ENCODE results near the gene CLDN10.
"Not testable (repeated sequence)": the region's sequence is repeated elsewhere in the genome, so short reads cannot be mapped to it uniquely, and the experiment has no call there.

CLDN10 gene

DNA sequence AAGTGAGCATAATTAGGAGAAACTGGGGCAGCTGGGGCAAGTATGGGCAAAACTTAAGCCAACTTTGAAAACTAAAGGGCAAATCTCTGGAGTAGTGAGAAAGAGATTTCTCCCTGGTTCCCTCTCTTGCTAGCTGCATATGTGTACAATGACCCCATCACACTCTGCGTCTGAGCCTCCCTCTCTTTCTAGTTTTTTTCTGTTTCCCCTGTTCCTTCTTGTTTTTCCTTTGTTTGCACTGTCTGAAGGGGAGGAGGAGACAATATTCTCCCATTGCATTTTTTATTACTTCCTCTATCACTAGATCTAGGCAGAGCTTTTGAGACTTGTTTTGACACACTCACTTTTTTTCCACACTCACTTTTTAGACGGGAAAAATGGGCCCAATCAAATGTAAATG is 11.2 kb upstream of the CLDN10 start:
- DNase-seq (ENCODE audit: low read depth): no peak

DNA sequence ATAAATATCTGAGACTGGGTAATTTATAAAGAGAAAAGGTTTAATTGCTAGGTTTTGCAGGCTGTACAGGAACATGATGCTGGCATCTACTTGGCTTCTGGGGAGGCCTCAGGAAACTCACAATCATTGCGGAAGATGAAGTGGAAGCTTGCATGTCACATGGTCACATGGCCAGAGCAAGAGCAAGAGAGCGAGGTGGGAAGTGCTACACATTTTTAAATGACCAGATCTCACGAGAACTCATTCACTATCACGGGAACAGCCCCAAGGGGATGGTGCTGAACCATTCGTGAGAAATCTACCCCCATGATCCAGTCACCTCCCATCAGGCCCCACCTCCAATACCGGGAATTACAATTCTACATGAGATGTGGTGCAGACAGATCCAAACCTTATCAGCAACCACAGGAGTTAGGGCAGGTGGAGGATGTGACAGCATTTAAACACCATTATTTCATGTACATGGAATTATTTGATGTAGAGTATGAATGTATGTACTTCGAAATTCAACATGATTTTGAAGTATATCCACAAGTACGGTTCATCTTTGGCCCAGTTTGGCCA is 10.5 kb upstream of the CLDN10 start:
- no peak for DNase-seq (ENCODE audit: low read depth)

DNA sequence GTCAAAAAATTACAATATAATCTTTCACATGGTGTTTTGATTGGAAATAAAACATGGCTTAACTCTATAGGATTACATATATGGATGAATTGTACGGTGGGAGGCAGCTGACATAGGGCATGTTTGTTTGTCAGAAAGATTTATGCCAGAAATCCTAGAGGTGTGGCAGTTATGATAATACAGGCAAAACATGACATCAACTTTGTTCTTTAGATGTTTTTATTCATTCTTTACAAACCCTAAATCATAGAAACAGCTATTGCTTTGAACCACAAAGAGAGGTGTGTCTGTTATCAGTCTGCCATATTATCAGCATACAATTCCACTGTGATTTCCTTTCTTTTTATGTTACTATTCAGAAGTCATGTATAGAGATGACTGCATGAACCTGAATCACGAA is 8.2 kb upstream of the CLDN10 start:
- DNase-seq (ENCODE audit: low read depth): no peak

GRCh38 chr13:95546919-95547318 is 5.6 kb upstream of the CLDN10 start:
- DNase-seq (ENCODE audit: low read depth): no peak

- no peak for DNase-seq (ENCODE audit: low read depth)
These were observed 4.9 kb upstream of the CLDN10 start for GRCh38 chr13:95547531-95548167.

DNA sequence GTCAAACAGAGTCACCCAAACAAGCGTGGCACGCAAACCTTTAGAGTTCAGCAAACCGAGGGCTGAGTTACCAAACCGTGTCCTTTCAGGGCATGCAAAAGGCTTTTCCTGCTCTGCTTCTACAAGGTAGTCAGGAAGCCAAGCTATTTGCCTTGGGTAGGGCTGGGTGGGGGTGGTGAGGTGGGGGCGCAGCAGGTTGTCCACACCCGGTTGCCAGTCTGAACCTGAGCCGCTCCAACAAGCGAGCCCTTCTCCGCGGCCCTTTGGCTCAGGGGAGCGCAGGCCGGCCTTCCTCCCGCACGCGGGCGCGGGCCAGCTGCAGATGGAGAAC is 347 bp upstream of the CLDN10 start:
- no peak for DNase-seq (ENCODE audit: low read depth)

DNA sequence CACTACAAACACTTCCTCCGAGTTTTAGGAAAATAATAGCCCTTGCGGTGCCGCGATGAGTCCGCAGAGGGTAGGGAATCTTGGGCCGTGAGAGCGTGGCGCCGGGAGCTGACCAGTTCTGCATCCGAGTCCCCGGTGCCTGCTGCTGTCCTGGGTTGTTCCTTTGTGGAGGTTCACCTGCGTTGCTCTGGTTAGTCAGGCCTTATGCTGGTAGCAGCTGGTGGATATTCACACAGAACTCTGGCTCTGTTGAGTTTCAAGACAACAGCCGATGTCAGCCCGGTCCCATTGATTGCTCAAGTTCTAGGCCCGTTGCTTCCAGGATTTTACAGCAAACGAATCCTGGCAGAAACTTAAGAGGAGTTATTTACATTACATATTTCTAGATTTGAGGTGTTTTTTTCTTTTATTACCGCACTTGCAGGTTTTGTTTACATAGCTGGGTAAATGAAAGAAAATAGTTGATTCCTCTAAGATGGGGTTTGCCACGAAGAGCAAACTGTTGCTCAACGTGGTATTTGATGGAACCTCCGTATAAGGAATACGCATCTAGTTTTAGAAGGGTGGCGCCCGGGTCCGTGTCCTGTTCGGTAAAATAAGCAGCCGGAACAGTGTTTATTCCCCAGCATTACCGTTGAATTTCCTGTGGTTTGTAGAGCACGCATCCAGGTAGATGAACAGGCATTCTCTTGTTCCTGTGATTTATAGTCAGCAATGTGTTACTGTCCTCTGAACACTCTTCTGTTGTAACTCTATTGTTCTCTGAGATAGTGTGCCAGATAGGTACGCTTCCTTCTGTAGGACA is 1.3 kb downstream of the CLDN10 start:
- no peak for DNase-seq (ENCODE audit: low read depth)

DNA sequence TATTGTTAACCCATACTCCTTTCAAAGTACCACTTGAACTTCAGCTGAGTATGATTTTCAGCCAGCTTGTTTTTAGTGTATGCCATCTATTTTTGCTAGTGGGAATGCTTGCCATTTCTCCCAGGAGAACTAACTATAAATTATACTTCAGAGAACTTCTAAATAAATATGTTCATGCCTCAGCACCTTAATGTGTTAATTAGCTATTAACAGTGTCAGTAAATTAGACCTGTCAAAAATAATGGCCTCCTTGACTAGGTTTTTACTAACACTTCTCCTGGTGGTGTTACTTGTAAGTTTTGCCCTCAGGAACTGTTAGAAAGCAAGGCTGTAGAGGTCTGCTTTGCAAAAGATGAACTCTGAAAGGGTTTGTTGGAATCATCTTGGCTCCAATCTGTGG is 4.5 kb downstream of the CLDN10 start:
- DNase-seq (ENCODE audit: low read depth): no peak

GRCh38 chr13:95559100-95559499 is 6.6 kb downstream of the CLDN10 start:
- no peak for DNase-seq (ENCODE audit: low read depth)

DNA sequence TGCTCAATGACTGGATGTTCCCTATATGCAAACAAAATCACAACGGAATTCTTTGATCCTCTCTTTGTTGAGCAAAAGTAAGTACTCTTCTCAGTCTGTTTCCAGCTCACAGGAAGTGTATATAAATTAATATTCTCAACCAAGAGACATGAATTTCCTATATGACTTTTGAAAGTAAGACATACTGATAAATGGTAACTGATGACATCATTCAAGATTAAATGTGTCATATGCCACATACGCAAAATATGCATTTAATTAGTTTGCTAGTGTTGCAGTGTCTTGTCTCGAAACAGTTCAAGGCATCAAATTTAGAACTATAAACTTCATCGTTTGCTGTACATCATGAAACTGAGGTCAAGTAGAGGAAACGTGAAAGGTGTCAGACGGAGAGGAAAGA is 7.9 kb downstream of the CLDN10 start:
- DNase-seq (ENCODE audit: low read depth): no peak

- no peak for DNase-seq (ENCODE audit: low read depth)
These were observed 11.6 kb downstream of the CLDN10 start for GRCh38 chr13:95564091-95564490.

DNA sequence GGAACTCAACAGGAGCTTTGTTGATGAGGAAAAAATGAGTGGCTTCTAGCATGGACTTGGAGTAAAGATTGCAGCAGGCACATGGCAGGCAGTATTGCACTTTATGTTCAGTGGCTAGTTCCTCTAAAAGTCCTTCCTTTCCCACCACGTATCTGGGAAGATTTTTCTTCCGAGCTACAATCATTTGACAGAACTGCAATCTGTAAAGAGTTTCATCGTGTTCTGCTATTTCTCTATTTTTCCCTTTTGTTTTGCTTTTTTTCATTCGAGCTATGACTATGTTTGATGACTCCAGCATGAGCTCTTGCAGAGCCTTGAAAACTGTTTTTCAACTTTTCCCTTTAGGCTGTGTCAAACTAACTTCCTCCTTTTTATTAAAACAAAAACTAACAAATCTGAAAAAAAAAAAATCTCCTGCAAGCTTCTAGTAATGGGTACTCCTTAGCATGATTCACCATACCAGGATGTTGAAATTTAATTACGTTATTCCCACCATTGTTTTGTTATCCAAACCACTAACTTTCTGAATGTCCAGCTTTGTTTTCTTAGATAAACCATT is 12.3 kb downstream of the CLDN10 start:
- DNase-seq (ENCODE audit: low read depth): no peak

DNA sequence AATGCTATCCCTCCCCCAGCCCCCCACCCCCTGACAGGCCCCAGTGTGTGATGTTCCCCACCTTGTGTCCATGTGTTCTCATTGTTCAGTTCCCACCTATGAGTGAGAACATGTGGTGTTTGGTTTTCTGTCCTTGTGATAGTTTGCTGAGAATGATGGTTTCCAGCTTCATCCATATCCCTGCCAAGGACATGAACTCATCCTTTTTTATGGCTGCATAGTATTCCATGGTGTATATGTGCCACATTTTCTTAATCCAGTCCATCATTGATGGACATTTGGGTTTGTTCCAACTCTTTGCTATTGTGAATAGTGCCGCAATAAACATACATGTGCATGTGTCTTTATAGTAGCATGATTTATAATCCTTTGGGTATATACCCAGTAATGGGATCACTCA is 13.2 kb downstream of the CLDN10 start:
- DNase-seq (ENCODE audit: low read depth): not testable (repeated sequence)

GRCh38 chr13:95568131-95568530 is 15.6 kb downstream of the CLDN10 start:
- no peak for DNase-seq (ENCODE audit: low read depth)

GRCh38 chr13:95570016-95570415 is 17.5 kb downstream of the CLDN10 start:
- DNase-seq (ENCODE audit: low read depth): no peak

DNA sequence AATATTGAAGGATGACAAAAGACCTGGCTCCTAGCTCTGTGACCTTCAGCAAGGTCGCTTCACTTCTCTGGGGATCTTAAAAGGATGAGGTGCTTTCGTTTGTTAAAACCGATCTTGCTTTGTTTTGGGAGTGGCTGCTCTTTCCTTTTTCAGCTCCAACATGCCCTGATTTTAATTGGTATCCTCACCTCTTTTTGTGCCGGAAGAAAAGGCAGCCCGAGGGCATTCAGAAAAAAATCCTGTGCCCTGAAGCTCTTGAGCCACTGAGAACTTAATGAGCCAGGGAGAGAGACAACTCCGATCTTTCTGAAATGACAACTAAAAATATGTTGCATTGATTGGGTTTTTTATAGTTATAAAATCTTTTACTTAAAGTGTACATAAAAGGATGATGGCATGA is 19.4 kb downstream of the CLDN10 start:
- DNase-seq (ENCODE audit: low read depth): no peak

DNA sequence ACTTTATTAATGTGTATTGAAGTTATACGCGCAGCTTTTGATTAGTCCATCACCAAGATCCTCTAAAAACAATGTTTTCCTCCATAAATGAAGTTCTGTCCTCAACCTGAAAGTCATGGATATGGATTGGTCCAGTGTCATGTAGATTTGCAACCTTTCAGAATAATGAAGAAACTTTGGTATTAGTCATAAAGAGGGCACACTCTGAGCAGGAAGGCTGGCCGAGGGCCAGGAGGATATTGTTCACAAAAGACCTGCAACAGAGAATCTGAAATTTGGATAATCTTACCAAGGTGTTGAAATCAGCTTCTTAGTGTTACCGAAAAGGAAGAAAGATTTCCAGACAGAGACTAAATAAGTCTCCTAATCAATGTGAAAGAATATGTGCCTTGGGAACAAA is 20.7 kb downstream of the CLDN10 start:
- DNase-seq (ENCODE audit: low read depth): no peak

- DNase-seq (ENCODE audit: low read depth): no peak
These were observed 26.8 kb downstream of the CLDN10 start for GRCh38 chr13:95579303-95579702.

GRCh38 chr13:95585867-95586266 is 33.3 kb downstream of the CLDN10 start:
- no peak for DNase-seq (ENCODE audit: low read depth)

- no peak for DNase-seq (ENCODE audit: low read depth)
These were observed 35.6 kb downstream of the CLDN10 start for GRCh38 chr13:95588134-95588533.

GRCh38 chr13:95588721-95589120 is 36.2 kb downstream of the CLDN10 start:
- DNase-seq (ENCODE audit: low read depth): no peak

DNA sequence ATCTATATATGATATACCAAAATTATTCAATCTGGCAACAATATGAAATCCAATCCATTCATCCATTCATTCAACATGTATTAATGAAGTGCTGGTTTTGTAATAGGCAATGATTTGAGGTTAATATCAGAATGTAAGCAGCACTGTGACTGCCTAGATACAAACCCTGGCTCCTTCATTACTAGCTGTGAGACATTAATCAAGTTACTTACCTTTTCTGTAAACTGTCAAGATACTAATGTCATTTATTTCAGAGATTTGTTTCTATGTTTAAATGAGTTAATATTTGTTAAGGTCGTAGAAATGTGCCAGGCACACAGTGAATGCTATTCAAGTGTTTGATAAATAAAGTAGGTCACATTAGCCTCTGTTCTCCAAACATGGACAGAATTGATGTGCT is 40.9 kb downstream of the CLDN10 start:
- no peak for DNase-seq (ENCODE audit: low read depth)

DNA sequence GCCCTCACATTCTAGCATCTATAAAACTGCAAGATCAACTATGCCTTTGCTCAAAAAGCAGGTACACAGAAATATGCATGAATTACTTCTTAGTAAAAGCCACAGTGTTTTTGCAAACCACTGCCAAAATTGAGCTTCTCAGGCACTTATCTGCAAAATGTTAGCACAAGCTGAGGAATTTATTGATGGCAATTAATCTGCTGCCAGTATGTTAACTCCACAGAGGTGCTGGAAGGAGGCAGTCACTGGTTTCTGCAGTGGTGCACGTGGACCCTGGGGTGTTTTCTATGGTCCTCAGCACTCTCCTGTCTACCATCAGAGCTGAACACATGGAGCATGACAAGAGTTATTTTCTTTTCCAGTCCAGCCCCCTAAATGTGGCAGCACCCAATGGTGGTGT is 44.2 kb downstream of the CLDN10 start:
- no peak for DNase-seq (ENCODE audit: low read depth)

Data from activated T-cell treated with anti-CD3 and anti-CD28 coated beads for 24 hours (primary cell).